Measurements from ENCODE around the gene TM6SF1. TPM values are rescaled to one million over a fixed set of nuclear protein-coding genes. Genes with fewer than 3 reads are reported as not detected.

The TM6SF1 gene
- total RNA-seq, 2 donors from 2014 or later = 1.3 to 4.7 TPM

GRCh38 chr15:83109532-83109931 lies 2.1 kb downstream of the TM6SF1 start:
- Histone ChIP-seq H3K4me3 (no peak overlapping the region), H3K27ac (no peak overlapping the region), H3K36me3 (no peaks in the 10 kb centered on the region), H3K9me3 (no peaks in the 10 kb centered on the region), H3K4me1 (replicated peaks) (no peaks in the 10 kb centered on the region), H3K27me3 (replicated peaks; ENCODE audit: insufficient read depth) (no peaks in the 10 kb centered on the region)
- WGBS = 89% methylated on average over 12 of the region's 12 CpGs
- DNase-seq (ENCODE audit: low spot score) = no peak
- intact Hi-C loops (cut with DNase I) = no loop called here
- no peak for TF ChIP-seq POLR2A (IDR thresholded peaks at IDR 0.05)
- TF ChIP-seq POLR2AphosphoS5 (IDR thresholded peaks at IDR 0.05) = no peak
- no peak for TF ChIP-seq CTCF (IDR thresholded peaks at IDR 0.05)

- no peaks in the 10 kb centered on the region for H3K4me1 ChIP-seq (replicated peaks)
- 67% methylated on average over 3 of the region's 3 CpGs for whole genome bisulfite sequencing
- no peak for TF ChIP-seq CTCF (IDR thresholded peaks at IDR 0.05)
- no peak for TF ChIP-seq POLR2AphosphoS5 (IDR thresholded peaks at IDR 0.05)
- TF ChIP-seq POLR2A (IDR thresholded peaks at IDR 0.05) = no peak
- no peaks in the 10 kb centered on the region for H3K9me3 ChIP-seq
- no peak overlapping the region for H3K4me3 ChIP-seq
- no peak for DNase-seq (ENCODE audit: low spot score)
- intact Hi-C loops (cut with DNase I) = no loop called here
- H3K27ac ChIP-seq = no peak overlapping the region
- no peaks in the 10 kb centered on the region for H3K36me3 ChIP-seq
- no peaks in the 10 kb centered on the region for H3K27me3 ChIP-seq (replicated peaks; ENCODE audit: insufficient read depth)
Measured at GRCh38 chr15:83110381-83110780, 2.9 kb downstream of the TM6SF1 start.

- 99% methylated on average over 3 of the region's 3 CpGs for WGBS
- no peaks in the 10 kb centered on the region for H3K9me3 ChIP-seq
- no peaks in the 10 kb centered on the region for H3K27me3 ChIP-seq (replicated peaks; ENCODE audit: insufficient read depth)
- DNase-seq (ENCODE audit: low spot score) = no peak
- no peak overlapping the region for H3K4me3 ChIP-seq
- no peaks in the 10 kb centered on the region for H3K36me3 ChIP-seq
- intact Hi-C loops (cut with DNase I) = no loop called here
- no peak for TF ChIP-seq POLR2AphosphoS5 (IDR thresholded peaks at IDR 0.05)
- TF ChIP-seq POLR2A (IDR thresholded peaks at IDR 0.05) = no peak
- TF ChIP-seq CTCF (IDR thresholded peaks at IDR 0.05) = no peak
- no peak overlapping the region for H3K27ac ChIP-seq
- no peaks in the 10 kb centered on the region for H3K4me1 ChIP-seq (replicated peaks)
Measured at GRCh38 chr15:83111149-83111548, 3.7 kb downstream of the TM6SF1 start.

GRCh38 chr15:83112233-83112955 lies 4.9 kb downstream of the TM6SF1 start:
- 69% methylated on average over 8 of the region's 8 CpGs for WGBS
- no peak for TF ChIP-seq CTCF (IDR thresholded peaks at IDR 0.05)
- TF ChIP-seq POLR2A (IDR thresholded peaks at IDR 0.05) = no peak
- DNase-seq (ENCODE audit: low spot score) = no peak
- H3K9me3 ChIP-seq = no peaks in the 10 kb centered on the region
- H3K4me1 ChIP-seq (replicated peaks) = no peaks in the 10 kb centered on the region
- no peaks in the 10 kb centered on the region for H3K27me3 ChIP-seq (replicated peaks; ENCODE audit: insufficient read depth)
- no peaks in the 10 kb centered on the region for H3K36me3 ChIP-seq
- intact Hi-C loops (cut with DNase I) = no loop called here
- no peak overlapping the region for H3K4me3 ChIP-seq
- no peak overlapping the region for H3K27ac ChIP-seq

GRCh38 chr15:83112956-83113299 lies 5.5 kb downstream of the TM6SF1 start:
- Histone ChIP-seq H3K27ac (no peak overlapping the region), H3K4me1 (replicated peaks) (no peaks in the 10 kb centered on the region), H3K4me3 (no peak overlapping the region), H3K27me3 (replicated peaks; ENCODE audit: insufficient read depth) (no peaks in the 10 kb centered on the region), H3K36me3 (no peaks in the 10 kb centered on the region), H3K9me3 (no peaks in the 10 kb centered on the region)
- WGBS = 50% methylated on average over 3 of the region's 3 CpGs
- TF ChIP-seq CTCF (IDR thresholded peaks at IDR 0.05) = no peak
- no peak for TF ChIP-seq POLR2AphosphoS5 (IDR thresholded peaks at IDR 0.05)
- no peak for TF ChIP-seq POLR2A (IDR thresholded peaks at IDR 0.05)
- DNase-seq (ENCODE audit: low spot score) = no peak
- intact Hi-C loops (cut with DNase I) = no loop called here
